Ishikawa (cell line): Measurements from ENCODE around the gene HLA-B.

ENCODE experiments used
- CEBPB ChIP-seq: IDR thresholded peaks from 2 replicates; pipeline ENCODE4 v1.6.1; 2012
- CREB1 ChIP-seq: IDR thresholded peaks from 2 replicates; pipeline ENCODE4 v1.6.1; 2012; ENCODE audit warnings: low read depth
- EGR1 ChIP-seq: IDR thresholded peaks from 2 replicates; pipeline ENCODE4 v1.6.1; 2012
- EP300 ChIP-seq: IDR thresholded peaks from 2 replicates; pipeline ENCODE4 v1.6.1; 2012; ENCODE audit warnings: borderline replicate concordance
- FOXM1 ChIP-seq: IDR thresholded peaks from 2 replicates; pipeline ENCODE4 v1.6.1; 2012; ENCODE audit warnings: low read depth, borderline replicate concordance
- MAX ChIP-seq: IDR thresholded peaks from 2 replicates; pipeline ENCODE4 v1.6.1; 2012
- NFIC ChIP-seq: IDR thresholded peaks from 2 replicates; pipeline ENCODE4 v1.6.1; 2012
- RAD21 ChIP-seq: IDR thresholded peaks from 2 replicates; pipeline ENCODE4 v1.6.1; 2012; ENCODE audit warnings: low read depth
- REST ChIP-seq: IDR thresholded peaks from 2 replicates; pipeline ENCODE4 v1.6.1; 2012; ENCODE audit warnings: low read depth, mild to moderate bottlenecking
- TAF1 ChIP-seq: IDR thresholded peaks from 2 replicates; pipeline ENCODE4 v1.6.1; 2012; ENCODE audit warnings: low read depth, mild to moderate bottlenecking
- TCF12 ChIP-seq: IDR thresholded peaks from 2 replicates; pipeline ENCODE4 v1.6.1; 2012; ENCODE audit warnings: low read depth
- TEAD4 ChIP-seq: IDR thresholded peaks from 2 replicates; pipeline ENCODE4 v1.6.1; 2012
- USF1 ChIP-seq: IDR thresholded peaks from 2 replicates; pipeline ENCODE4 v1.6.1; 2012
- YY1 ChIP-seq: IDR thresholded peaks from 2 replicates; pipeline ENCODE4 v1.6.1; 2012; ENCODE audit warnings: low read depth
- ZBTB7A ChIP-seq: IDR thresholded peaks from 2 replicates; pipeline ENCODE4 v1.6.1; 2012; ENCODE audit warnings: low read depth

HLA-B gene

GRCh38 chr6:31339210-31339609, 17.8 kb downstream of the HLA-B start:
- no peak for TF ChIP-seq TEAD4
- no peak for TF ChIP-seq CEBPB

- TF ChIP-seq CEBPB, result no peak
- TF ChIP-seq NFIC, result no peak
- TF ChIP-seq MAX, result no peak
- no peak for TF ChIP-seq EP300
- TF ChIP-seq CREB1, result no peak
- TF ChIP-seq USF1, result no peak
- TF ChIP-seq TAF1, result no peak
- no peak for TF ChIP-seq RAD21
- no peak for TF ChIP-seq REST
Observed at GRCh38 chr6:31336896-31337496, 20.0 kb downstream of the HLA-B start.

GRCh38 chr6:31332637-31333602, 24.1 kb downstream of the HLA-B start:
- no peak for TF ChIP-seq TCF12
- no peak for TF ChIP-seq REST
- no peak for TF ChIP-seq TAF1
- no peak for TF ChIP-seq ZBTB7A
- no peak for TF ChIP-seq NFIC
- TF ChIP-seq TEAD4, result no peak
- no peak for TF ChIP-seq EGR1
- no peak for TF ChIP-seq CREB1
- TF ChIP-seq FOXM1, result no peak
- no peak for TF ChIP-seq YY1
- no peak for TF ChIP-seq MAX
- no peak for TF ChIP-seq USF1
- TF ChIP-seq EP300, result no peak
- TF ChIP-seq RAD21, result no peak

- TF ChIP-seq TEAD4 (no peak), CEBPB (no peak), FOXM1 (no peak), ZBTB7A (no peak), TAF1 (no peak), USF1 (no peak), EP300 (no peak), EGR1 (no peak), CREB1 (no peak), MAX (no peak)
Observed at GRCh38 chr6:31328355-31328960, 28.5 kb downstream of the HLA-B start.

- TF ChIP-seq TEAD4 (no peak), TAF1 (no peak), TCF12 (no peak), REST (no peak), YY1 (no peak), CREB1 (no peak), RAD21 (no peak), EP300 (no peak), EGR1 (no peak), USF1 (no peak), CEBPB (no peak), NFIC (no peak), FOXM1 (no peak), ZBTB7A (no peak), MAX (no peak)
Observed at GRCh38 chr6:31321820-31322219, 35.2 kb downstream of the HLA-B start.
